ENCODE results near the gene ARL15. TPM values are rescaled to one million over a fixed set of nuclear protein-coding genes. Genes with fewer than 3 reads are reported as not detected.

ARL15 gene
- total RNA-seq, 1 experiment from 2014 or later: 13.0 TPM

GRCh38 chr5:53924392-53924791 lies 386.0 kb downstream of the ARL15 start:
- Histone ChIP-seq H2BK120ac (ENCODE audit: low read depth, low read length, poor library complexity, severe bottlenecking) (no peak overlapping the region), H3K79me1 (ENCODE audit: insufficient read depth, low read depth, low read length, poor library complexity, severe bottlenecking) (no peaks in the 10 kb centered on the region), H2BK15ac (ENCODE audit: low read depth, low read length) (no peak overlapping the region), H4K8ac (replicated peaks; ENCODE audit: insufficient read length, low read depth, low read length) (no peak overlapping the region), H2BK12ac (ENCODE audit: insufficient read length, low read depth, low read length) (no peak overlapping the region), H3K9me3 (ENCODE audit: control insufficient read depth, low read depth, low read length) (no peaks in the 10 kb centered on the region), H3K14ac (ENCODE audit: insufficient read depth, low read length) (no peak overlapping the region), H3K4me2 (ENCODE audit: insufficient read depth, insufficient read length, low read length) (no peak overlapping the region), H3K23me2 (ENCODE audit: insufficient read length, low read depth, low read length, poor library complexity, severe bottlenecking) (no peaks in the 10 kb centered on the region), H4K91ac (ENCODE audit: insufficient read length, low read depth, low read length) (no peak overlapping the region), H3K23ac (ENCODE audit: insufficient read length, low read depth, low read length) (no peak overlapping the region), H3K27ac (ENCODE audit: insufficient read length, low read depth, low read length) (no peak overlapping the region), H3K27me3 (ENCODE audit: insufficient read depth, low read length) (no peaks in the 10 kb centered on the region), H4K20me1 (ENCODE audit: control insufficient read depth, insufficient read depth, insufficient read length) (no peaks in the 10 kb centered on the region), H2BK20ac (ENCODE audit: low read depth, low read length, poor library complexity, severe bottlenecking) (no peak overlapping the region), H2BK5ac (ENCODE audit: insufficient read length, low read length) (no peak overlapping the region), H3K18ac (ENCODE audit: insufficient read length, low read depth, low read length) (no peak overlapping the region), H3K9ac (ENCODE audit: extremely low read depth, insufficient read length, low read length) (no peak overlapping the region), H2AK5ac (ENCODE audit: insufficient read length, low read length) (no peak overlapping the region), H3T11ph (ENCODE audit: low read length) (no peak overlapping the region), H3K79me2 (ENCODE audit: insufficient read depth, low read length) (no peaks in the 10 kb centered on the region), H2AFZ (ENCODE audit: low read length) (no peak overlapping the region), H3K4ac (ENCODE audit: low read depth, low read length) (no peak overlapping the region), H3K4me1 (ENCODE audit: insufficient read depth, low read length) (no peaks in the 10 kb centered on the region), H3K56ac (ENCODE audit: insufficient read length, low read depth, low read length) (no peak overlapping the region), H4K5ac (ENCODE audit: insufficient read length, low read depth, low read length) (no peak overlapping the region)
- Mint-ChIP-seq H3K27me3 (ENCODE audit: low read depth) (no peaks in the 10 kb centered on the region), H3K4me3 (no peak overlapping the region), H3K9me3 (no peaks in the 10 kb centered on the region), H3K36me3 (ENCODE audit: insufficient read depth in 1 of 3, low read depth in 3 of 3) (no peaks in the 10 kb centered on the region; a peak in 1 of 7 replicates), H3K27ac (no peak overlapping the region), H3K4me1 (peaks cover 24 to 25% of the 10 kb centered on the region in 2 experiments)
- WGBS (ENCODE audit: extremely low coverage, insufficient read length, low lambda C conversion rate): no CpG with 5 or more reads among the region's 2 CpGs
- no peak for TF ChIP-seq CTCF (conservative IDR thresholded peaks at IDR 0.05)
- no peak for DNase-seq
